Measurements from ENCODE around the gene ACOXL. TPM values are rescaled to one million over a fixed set of nuclear protein-coding genes. Genes with fewer than 3 reads are reported as not detected.

ACOXL gene
- total RNA-seq, 2 experiments from 2014 or later, result 0.14 to 0.56 TPM

GRCh38 chr2:110909501-110909900, 177.1 kb downstream of the ACOXL start:
- DNase-seq (no peak), ATAC-seq (no peak)
- TF ChIP-seq, protein P1, sequence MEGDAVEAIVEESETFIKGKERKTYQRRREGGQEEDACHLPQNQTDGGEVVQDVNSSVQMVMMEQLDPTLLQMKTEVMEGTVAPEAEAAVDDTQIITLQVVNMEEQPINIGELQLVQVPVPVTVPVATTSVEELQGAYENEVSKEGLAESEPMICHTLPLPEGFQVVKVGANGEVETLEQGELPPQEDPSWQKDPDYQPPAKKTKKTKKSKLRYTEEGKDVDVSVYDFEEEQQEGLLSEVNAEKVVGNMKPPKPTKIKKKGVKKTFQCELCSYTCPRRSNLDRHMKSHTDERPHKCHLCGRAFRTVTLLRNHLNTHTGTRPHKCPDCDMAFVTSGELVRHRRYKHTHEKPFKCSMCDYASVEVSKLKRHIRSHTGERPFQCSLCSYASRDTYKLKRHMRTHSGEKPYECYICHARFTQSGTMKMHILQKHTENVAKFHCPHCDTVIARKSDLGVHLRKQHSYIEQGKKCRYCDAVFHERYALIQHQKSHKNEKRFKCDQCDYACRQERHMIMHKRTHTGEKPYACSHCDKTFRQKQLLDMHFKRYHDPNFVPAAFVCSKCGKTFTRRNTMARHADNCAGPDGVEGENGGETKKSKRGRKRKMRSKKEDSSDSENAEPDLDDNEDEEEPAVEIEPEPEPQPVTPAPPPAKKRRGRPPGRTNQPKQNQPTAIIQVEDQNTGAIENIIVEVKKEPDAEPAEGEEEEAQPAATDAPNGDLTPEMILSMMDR (IDR thresholded peaks at IDR 0.05), result no peak
- Mint-ChIP-seq H3K27ac (no peak overlapping the region), H3K4me3 (no peak overlapping the region), H3K27me3 (peaks cover 5% of the 10 kb centered on the region), H3K4me1 (ENCODE audit: low read depth) (peaks cover 12% of the 10 kb centered on the region), H3K9me3 (peaks cover 27% of the 10 kb centered on the region), H3K36me3 (ENCODE audit: low read depth) (peaks cover 8% of the 10 kb centered on the region)
- intact Hi-C loops (cut with micrococcal nuclease), result no loop called here
- ChIA-PET CTCF (no interaction called here), POLR2A (no interaction called here)

GRCh38 chr2:110910423-110910822, 178.1 kb downstream of the ACOXL start:
- DNase-seq (no peak), ATAC-seq (peak; percentile 60)
- Mint-ChIP-seq H3K4me1 (ENCODE audit: low read depth) (peaks cover 10% of the 10 kb centered on the region), H3K27me3 (peaks cover 7% of the 10 kb centered on the region), H3K27ac (no peak overlapping the region), H3K4me3 (no peak overlapping the region), H3K36me3 (ENCODE audit: low read depth) (peaks cover 8% of the 10 kb centered on the region), H3K9me3 (peaks cover 27% of the 10 kb centered on the region)
- ChIA-PET CTCF (no interaction called here), POLR2A (no interaction called here)
- intact Hi-C loops (cut with micrococcal nuclease), result no loop called here
- TF ChIP-seq, protein P1 (IDR thresholded peaks at IDR 0.05), result no peak

- no peak overlapping the region for H3K4me3 Mint-ChIP-seq
- peaks cover 9% of the 10 kb centered on the region for H3K9me3 Mint-ChIP-seq
- TF ChIP-seq, protein P1 (IDR thresholded peaks at IDR 0.05), result no peak
- H3K4me1 Mint-ChIP-seq (ENCODE audit: low read depth), result no peaks in the 10 kb centered on the region
- intact Hi-C loops (cut with micrococcal nuclease), result no loop called here
- ATAC-seq (no peak), DNase-seq (no peak)
- H3K27me3 Mint-ChIP-seq, result no peaks in the 10 kb centered on the region
- ChIA-PET CTCF (no interaction called here), POLR2A (no interaction called here)
- no peaks in the 10 kb centered on the region for H3K36me3 Mint-ChIP-seq (ENCODE audit: low read depth)
- H3K27ac Mint-ChIP-seq, result no peak overlapping the region
Observed at GRCh38 chr2:110919738-110920137, 187.4 kb downstream of the ACOXL start.

- POLR2A ChIA-PET, result interaction anchor here (1.2 kb wide), 1 partner anchor 9 kb away, joined by 3 read pairs; no protein-coding TSS in a partner anchor
- no peak for DNase-seq
- Mint-ChIP-seq H3K4me3 (no peak overlapping the region), H3K9me3 (peaks cover 17% of the 10 kb centered on the region), H3K27me3 (no peaks in the 10 kb centered on the region), H3K4me1 (ENCODE audit: low read depth) (no peaks in the 10 kb centered on the region), H3K27ac (no peak overlapping the region), H3K36me3 (ENCODE audit: low read depth) (peaks cover 3% of the 10 kb centered on the region)
- CTCF ChIA-PET, result no interaction called here
- no peak for ATAC-seq
- TF ChIP-seq, protein P1 (IDR thresholded peaks at IDR 0.05), result no peak
- intact Hi-C loops (cut with micrococcal nuclease), result no loop called here
Observed at GRCh38 chr2:110925479-110925878, 193.1 kb downstream of the ACOXL start.

DNA sequence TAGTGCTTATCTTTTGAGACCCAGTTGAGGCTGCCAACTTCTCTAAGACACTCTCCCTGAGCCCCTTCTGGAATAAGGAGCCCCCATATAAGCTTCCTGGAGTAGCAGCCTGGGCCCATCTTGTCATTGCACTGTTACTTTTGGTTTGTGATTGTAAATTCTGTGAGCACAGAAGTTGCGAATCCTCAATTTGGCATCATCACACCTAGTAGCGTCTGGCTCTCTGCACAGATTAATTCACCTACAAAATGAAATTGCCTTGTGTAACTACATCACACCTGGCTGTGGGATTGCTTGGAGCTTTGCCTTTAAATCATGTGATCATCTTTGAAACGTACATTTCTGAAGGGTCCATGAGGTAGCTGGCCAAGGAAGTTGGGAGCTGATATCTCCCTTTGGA, 195.2 kb downstream of the ACOXL start:
- ChIA-PET CTCF (interaction anchor here (1.1 kb wide), 1 partner anchor 116 kb away, joined by 3 read pairs; no protein-coding TSS in a partner anchor), POLR2A (no interaction called here)
- H3K36me3 Mint-ChIP-seq (ENCODE audit: low read depth), result peaks cover 3% of the 10 kb centered on the region
- intact Hi-C loops (cut with micrococcal nuclease), result no loop called here
- no peak for DNase-seq
- H3K27me3 Mint-ChIP-seq, result no peaks in the 10 kb centered on the region
- peaks cover 20% of the 10 kb centered on the region for H3K9me3 Mint-ChIP-seq
- no peak overlapping the region for H3K4me3 Mint-ChIP-seq
- TF ChIP-seq, protein P1 (IDR thresholded peaks at IDR 0.05), result no peak
- no peak overlapping the region for H3K27ac Mint-ChIP-seq
- no peak for ATAC-seq
- no peaks in the 10 kb centered on the region for H3K4me1 Mint-ChIP-seq (ENCODE audit: low read depth)

Measured in activated CD8-positive, alpha-beta T cell treated with anti-CD3 and anti-CD28 coated beads for 36 hours (primary cell).